GM12891 (cell line): Measurements from ENCODE around the gene SLC29A1.

Experiments used
- PAX5 ChIP-seq: IDR thresholded peaks from 2 replicates; pipeline ENCODE4 v1.6.1; 2011; ENCODE audit warnings: low read length, moderate library complexity, mild to moderate bottlenecking; ENCODE audit not compliant: insufficient read depth, severe bottlenecking
- POLR2A ChIP-seq: IDR thresholded peaks from 2 replicates; pipeline ENCODE4 v1.6.1; 2011; ENCODE audit warnings: low read depth, low read length, control low read depth
- POLR2AphosphoS5 ChIP-seq: IDR thresholded peaks from 2 replicates; pipeline ENCODE4 v1.6.1; 2011; ENCODE audit warnings: low read depth, low read length, control low read depth
- SPI1 ChIP-seq: IDR thresholded peaks from 2 replicates; pipeline ENCODE4 v1.6.1; 2011; ENCODE audit warnings: low read depth, low read length, control low read depth

GRCh38 chr6:44198684-44199083 is 24.7 kb upstream of the SLC29A1 start:
- TF ChIP-seq POLR2AphosphoS5 (no peak), POLR2A (no peak), PAX5 (no peak), SPI1 (no peak)
